Aorta (tissue), 5 donors: Measurements from ENCODE around the gene ARL17A. TPM values are rescaled to one million over a fixed set of nuclear protein-coding genes. Genes with fewer than 3 reads are reported as not detected.
"Not testable (repeated sequence)": the region's sequence is repeated elsewhere in the genome, so short reads cannot be mapped to it uniquely, and the experiment has no call there.

Source experiments
- ATAC-seq: fragments of 200-7000 bp; cut with Tn5 transposase; one replicate; pipeline ENCODE4 v1.9.1; 2022; ENCODE audit warnings: moderate library complexity; ENCODE audit not compliant: low FRiP score
- DNase-seq, 2 donors: peaks; one replicate each; pipeline ENCODE4 v3.0.0-alpha.2; 2020
- H3K27ac ChIP-seq, 2 donors: one replicate each; pipeline ENCODE4 v1.5.1; 2013; ENCODE audit warnings: low read length in 2 of 2, mild to moderate bottlenecking in 2 of 2, moderate library complexity in 2 of 2, control low read depth in 1 of 2, inconsistent platforms in 1 of 2, low read depth in 1 of 2
- H3K27me3 ChIP-seq, 2 donors: one replicate each; pipeline ENCODE4 v1.6.1; 2013; ENCODE audit warnings: control low read depth in 1 of 2, low read length in 1 of 2, mild to moderate bottlenecking in 1 of 2, moderate library complexity in 1 of 2; ENCODE audit not compliant: insufficient read depth in 2 of 2, control insufficient read depth in 1 of 2
- H3K36me3 ChIP-seq, 2 donors: one replicate each; pipeline ENCODE4 v1.6.1; 2013; ENCODE audit warnings: control low read depth in 1 of 2, low read length in 1 of 2, mild to moderate bottlenecking in 1 of 2; ENCODE audit not compliant: insufficient read depth in 2 of 2, control insufficient read depth in 1 of 2
- H3K4me1 ChIP-seq, 2 donors: one replicate each; pipeline ENCODE4 v1.6.1; 2013; ENCODE audit warnings: low read length in 2 of 2, control low read depth in 1 of 2, mild to moderate bottlenecking in 1 of 2, moderate library complexity in 1 of 2; ENCODE audit not compliant: insufficient read depth in 2 of 2, control insufficient read depth in 1 of 2
- H3K4me3 ChIP-seq, 2 donors: one replicate each; pipeline ENCODE4 v1.5.1; 2013; ENCODE audit warnings: low read length in 2 of 2, control low read depth in 1 of 2, mild to moderate bottlenecking in 1 of 2
- H3K9me3 ChIP-seq: one replicate; pipeline ENCODE4 v1.6.1; 2013; ENCODE audit warnings: mild to moderate bottlenecking, low read length; ENCODE audit not compliant: control insufficient read depth
- WGBS, 2 donors: extraction: QIAGEN DNeasy Blood & Tissue Kit; methylation state at CpG; one replicate each; pipeline ENCODE4 v1.1.7; 2013; 5-methylcytosine and 5-hydroxymethylcytosine counted together
- intact Hi-C, 2 donors: fragments of 100-400 bp; cut with DNase I; formaldehyde crosslinking; loops; one replicate each; pipeline versions ENCODE4 v1.14.2 to v1.15.0; 2022
- polyA plus RNA-seq, 2 donors: library from polyadenylated mRNA; stranded (reverse); fragments of 200-250 nt; gene quantifications; one replicate each; pipeline ENCODE4 v1.2.3, GENCODE V29; 2013
- total RNA-seq, 2 donors: library from RNA; stranded (reverse); fragmentation: NEBNext Ultra II Directional; extraction: Animal tissue kit (Norgen Biotek cat#: 25700); gene quantifications; one replicate each; pipeline ENCODE4 v1.2.1, GENCODE V29; 2021
- donor health status: healthy with polysubstance abuse.
- donor health status: Bipolar disorder and iron deficiency.
- donor health status: DM: no; HTN: no; CAD: no.
- donor health status: DM: no; HTN: no; CAD: no.
- donor health status: DM: yes; HTN: yes; CAD: no.

ARL17A gene
- total and polyA plus RNA-seq, 4 donors: 4.7 to 13.2 (median 9.8) TPM

DNA sequence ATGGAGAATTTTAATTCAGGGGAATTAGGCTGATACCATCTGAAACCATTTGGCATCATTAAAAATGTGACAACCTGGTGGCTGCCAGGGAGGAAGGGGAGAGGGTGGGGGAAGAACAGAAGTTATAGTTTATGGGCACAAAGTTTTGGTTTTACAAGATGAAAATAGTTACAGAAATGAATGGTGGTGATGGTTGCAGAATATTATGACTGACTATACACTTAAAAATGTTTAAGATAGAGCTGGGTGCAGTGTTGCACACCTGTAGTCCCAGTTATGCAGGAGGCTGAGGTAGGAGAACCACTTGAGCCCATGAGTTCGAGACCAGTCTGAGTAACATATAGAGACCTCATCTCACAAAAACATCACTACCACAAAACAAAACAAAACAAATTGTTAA is 12.5 kb downstream of the ARL17A start:
- H3K27ac ChIP-seq, ATAC-seq, H3K4me1 ChIP-seq, H3K27me3 ChIP-seq, H3K36me3 ChIP-seq, intact Hi-C loops, DNase-seq, H3K9me3 ChIP-seq, H3K4me3 ChIP-seq: not testable (repeated sequence)
- no CpG with 5 or more reads among the region's 1 CpG for WGBS, 2 donors

DNA sequence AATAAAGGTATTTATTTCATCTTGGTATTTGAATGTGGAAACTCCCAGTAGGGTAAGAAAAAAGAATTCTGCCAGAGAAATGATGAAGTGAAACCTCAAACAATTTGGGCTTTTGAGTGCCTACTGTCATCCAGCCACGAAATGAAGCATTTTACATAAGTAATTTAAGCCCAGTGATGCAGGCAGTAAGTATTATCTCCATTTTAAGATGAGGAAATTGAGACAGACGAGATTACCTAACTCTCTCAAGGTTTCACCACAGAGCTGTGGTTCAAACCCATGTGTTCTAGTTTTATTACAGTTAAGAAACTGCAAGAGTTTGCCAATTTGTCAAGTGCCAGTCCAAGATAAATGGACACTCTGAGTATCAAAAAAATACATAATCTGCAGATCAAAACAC is 13.2 kb downstream of the ARL17A start:
- no CpG with 5 or more reads among the region's 2 CpGs for WGBS, 2 donors
- intact Hi-C loops, DNase-seq, H3K36me3 ChIP-seq, H3K4me3 ChIP-seq, H3K4me1 ChIP-seq, ATAC-seq, H3K27me3 ChIP-seq, H3K27ac ChIP-seq, H3K9me3 ChIP-seq: not testable (repeated sequence)

DNA sequence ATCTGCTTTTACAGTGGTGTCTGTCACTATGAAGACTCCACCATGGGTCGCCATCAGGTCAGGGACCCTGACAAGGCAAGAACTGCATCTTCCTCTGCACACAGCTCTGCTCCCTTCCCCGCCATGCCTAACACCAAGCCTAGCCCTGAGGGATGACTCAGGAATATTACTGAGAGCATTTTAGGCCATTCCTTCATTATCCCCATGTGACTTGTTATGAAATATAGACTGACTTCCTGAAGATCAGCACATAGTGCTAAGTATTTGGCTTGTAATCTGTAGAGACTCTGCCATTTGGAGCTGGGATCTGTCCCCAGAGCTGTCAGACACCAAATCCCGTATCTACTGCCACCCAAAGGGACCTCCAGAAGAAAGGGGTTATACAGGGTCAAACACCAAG is 19.4 kb downstream of the ARL17A start:
- H3K4me1 ChIP-seq, H3K9me3 ChIP-seq, H3K36me3 ChIP-seq, intact Hi-C loops, DNase-seq, ATAC-seq, H3K27ac ChIP-seq, H3K4me3 ChIP-seq, H3K27me3 ChIP-seq: not testable (repeated sequence)
- no CpG with 5 or more reads among the region's 3 CpGs for WGBS, 2 donors

DNA sequence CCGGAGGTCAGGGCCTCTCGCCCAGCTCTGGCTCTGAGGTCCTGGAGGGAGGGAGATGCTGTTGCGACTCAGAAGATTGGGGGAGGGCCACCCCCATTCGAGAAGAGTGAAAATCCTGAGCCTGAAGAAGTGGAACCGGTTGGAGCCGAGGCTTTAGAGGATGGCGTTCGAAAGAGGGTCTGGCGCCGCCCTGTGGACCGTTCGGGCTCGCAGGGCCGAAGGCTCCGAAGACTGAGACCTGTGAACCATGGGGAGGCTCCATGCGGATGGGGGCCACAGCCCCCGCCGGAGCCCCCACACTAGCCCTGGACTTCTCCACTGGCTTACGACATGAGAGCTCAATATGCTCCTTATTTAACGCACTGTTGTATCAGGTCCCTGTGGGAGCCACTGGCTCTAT is 20.3 kb downstream of the ARL17A start:
- H3K27ac ChIP-seq, H3K4me1 ChIP-seq, H3K4me3 ChIP-seq, DNase-seq, ATAC-seq, intact Hi-C loops, H3K36me3 ChIP-seq, H3K9me3 ChIP-seq, H3K27me3 ChIP-seq: not testable (repeated sequence)
- WGBS, 2 donors: no CpG with 5 or more reads among the region's 20 CpGs

DNA sequence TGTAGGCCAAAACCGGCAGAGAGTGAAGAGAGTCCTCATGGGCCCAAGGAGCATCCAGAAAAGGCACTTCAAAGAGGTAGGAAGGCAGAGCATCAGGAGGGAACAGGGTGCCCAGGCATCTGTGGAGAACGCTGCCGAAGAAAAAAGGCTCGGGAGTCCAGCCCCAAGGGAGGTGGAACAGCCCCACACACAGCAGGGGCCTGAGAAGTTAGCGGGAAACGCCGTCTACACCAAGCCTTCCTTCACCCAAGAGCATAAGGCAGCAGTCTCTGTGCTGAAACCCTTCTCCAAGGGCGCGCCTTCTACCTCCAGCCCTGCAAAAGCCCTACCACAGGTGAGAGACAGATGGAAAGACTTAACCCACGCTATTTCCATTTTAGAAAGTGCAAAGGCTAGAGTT is 30.9 kb downstream of the ARL17A start:
- ATAC-seq, H3K36me3 ChIP-seq, H3K27me3 ChIP-seq, intact Hi-C loops, H3K4me3 ChIP-seq, H3K9me3 ChIP-seq, H3K4me1 ChIP-seq, H3K27ac ChIP-seq: not testable (repeated sequence)
- DNase-seq: peak; percentile 24 to 42
- WGBS, 2 donors: 93 to 95% methylated on average over 9 of the region's 10 CpGs

DNA sequence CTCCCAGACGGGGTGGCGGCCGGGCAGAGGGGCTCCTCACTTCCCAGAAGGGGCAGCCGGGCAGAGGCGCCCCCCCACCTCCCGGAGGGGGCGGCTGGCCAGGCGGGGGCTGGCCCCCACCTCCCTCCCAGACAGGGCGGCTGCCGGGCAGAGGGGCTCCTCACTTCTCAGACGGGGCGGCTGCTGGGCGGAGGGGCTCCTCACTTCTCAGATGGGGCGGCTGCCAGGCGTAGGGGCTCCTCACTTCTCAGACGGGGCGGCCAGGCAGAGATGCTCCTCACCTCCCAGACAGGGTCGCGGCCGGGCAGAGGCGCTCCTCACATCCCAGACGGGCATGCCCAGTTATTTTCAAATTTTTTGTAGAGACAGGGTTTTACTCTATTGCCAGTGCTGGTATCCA is 44.8 kb downstream of the ARL17A start:
- intact Hi-C loops, H3K9me3 ChIP-seq, ATAC-seq, H3K36me3 ChIP-seq, H3K27ac ChIP-seq, H3K4me3 ChIP-seq, H3K27me3 ChIP-seq, H3K4me1 ChIP-seq: not testable (repeated sequence)
- 97% methylated on average over 22 of the region's 22 CpGs; no CpG with 5 or more reads in 1 of the 2 donors for WGBS, 2 donors
- DNase-seq: peak; percentile 26 to 74

DNA sequence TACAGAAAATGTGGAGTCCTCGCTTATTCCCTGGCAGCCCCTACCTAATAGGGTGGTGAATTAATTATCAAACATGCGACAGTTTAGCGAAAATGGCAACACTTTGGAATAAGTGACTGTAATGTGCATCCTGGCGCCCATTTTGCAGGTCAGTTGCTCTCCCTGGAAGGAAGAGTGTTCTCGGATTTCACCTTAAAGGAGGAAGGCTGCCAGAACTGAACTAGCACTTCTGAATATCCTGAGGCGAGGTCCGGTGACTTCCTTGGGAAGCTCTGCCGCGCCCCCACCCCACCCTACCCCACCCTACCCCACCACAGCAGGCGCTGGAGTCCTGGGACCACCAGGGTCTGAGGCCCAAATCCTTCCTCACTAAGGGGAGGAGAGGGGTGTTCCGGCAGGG is 67.3 kb downstream of the ARL17A start, which contains the start of gene LRRC37A2:
TSS of gene LRRC37A2 (plus strand) at position 301 of the 400 bp plus-strand sequence. CDS start 245 bp downstream, outside the sequence.
- DNase-seq, ATAC-seq, H3K27ac ChIP-seq, H3K4me1 ChIP-seq, H3K9me3 ChIP-seq, H3K36me3 ChIP-seq, intact Hi-C loops, H3K27me3 ChIP-seq, H3K4me3 ChIP-seq: not testable (repeated sequence)
- WGBS, 2 donors: 93 to 97% methylated on average over 3 of the region's 11 CpGs

DNA sequence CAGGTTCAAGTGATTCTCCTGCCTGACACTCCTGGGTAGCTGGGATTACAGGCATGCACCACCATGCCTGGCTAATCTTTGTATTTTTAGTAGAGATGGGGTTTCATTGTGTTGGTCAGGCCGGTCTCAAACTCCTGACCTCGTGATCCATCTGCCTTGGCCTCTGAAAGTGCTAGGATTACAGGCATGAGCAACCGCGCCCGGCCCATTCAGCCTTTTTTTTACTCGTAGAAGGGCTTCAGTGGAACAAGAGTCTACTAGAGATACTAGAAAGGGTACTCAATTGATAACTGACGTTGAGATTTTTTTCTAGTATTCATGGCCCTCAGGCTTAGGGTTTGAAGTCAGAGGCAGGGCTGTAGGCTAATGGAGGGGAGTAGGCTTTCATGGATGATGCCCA is 73.6 kb downstream of the ARL17A start:
- H3K4me1 ChIP-seq, ATAC-seq, H3K9me3 ChIP-seq, DNase-seq, H3K36me3 ChIP-seq, H3K4me3 ChIP-seq, H3K27me3 ChIP-seq, intact Hi-C loops, H3K27ac ChIP-seq: not testable (repeated sequence)
- 98 to 99% methylated on average over 5 to 6 of the region's 7 CpGs for WGBS, 2 donors

DNA sequence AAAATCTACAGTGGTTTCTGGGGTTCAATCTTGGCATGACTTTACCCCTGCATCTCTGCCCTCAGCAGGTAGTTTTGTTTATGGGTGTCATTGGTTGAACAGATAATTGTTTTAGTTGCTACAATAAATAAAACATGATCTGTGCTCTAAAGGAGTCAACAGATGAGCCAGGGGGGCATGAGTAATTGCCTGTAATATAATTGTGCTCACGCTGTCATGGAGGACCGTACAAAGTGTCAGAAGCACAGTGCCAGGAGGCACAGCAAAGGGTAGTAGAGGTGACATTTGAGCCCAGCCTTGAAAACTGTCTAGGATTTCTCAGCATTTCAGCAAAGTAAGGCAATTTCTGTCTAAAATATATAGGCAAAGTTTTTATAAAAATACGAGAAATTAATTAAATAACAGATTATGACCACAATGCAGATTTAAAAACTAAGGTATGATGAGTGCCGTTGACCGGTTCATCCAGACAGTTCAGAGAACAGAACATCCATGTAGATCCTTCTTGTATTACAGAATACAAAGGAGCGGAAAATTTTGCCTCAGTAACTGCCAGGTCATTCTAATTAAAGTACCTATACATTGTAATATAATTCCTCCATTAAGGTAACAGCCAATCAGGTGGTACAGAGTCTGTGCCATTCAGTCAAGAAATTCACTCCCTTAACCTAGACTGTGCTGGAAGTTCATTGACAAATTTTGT is 79.9 kb downstream of the ARL17A start:
- DNase-seq, H3K9me3 ChIP-seq, H3K27ac ChIP-seq, H3K4me3 ChIP-seq, H3K36me3 ChIP-seq, intact Hi-C loops, H3K27me3 ChIP-seq, H3K4me1 ChIP-seq, ATAC-seq: not testable (repeated sequence)
- no CpG with 5 or more reads among the region's 6 CpGs for WGBS, 2 donors
